Measurements from ENCODE around the gene AATF.

AATF gene

DNA sequence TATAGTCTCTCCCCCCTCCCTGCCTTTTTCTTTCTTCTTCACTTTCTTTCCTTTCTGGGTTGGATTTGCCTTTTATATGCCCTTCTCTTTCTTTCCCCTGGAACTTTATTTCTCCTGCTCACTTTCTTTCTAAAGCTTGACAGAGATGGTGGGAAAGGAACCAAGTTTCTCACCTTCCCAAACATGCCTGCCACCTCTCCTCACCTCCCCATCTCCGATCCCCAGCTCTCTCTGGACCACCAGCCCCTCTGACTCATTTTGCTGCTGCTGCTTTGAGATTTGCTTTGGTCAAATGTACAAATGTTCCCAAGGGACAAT, 18.2 kb upstream of the AATF start:
- no peak for DNase-seq (ENCODE audit: low spot score)

DNA sequence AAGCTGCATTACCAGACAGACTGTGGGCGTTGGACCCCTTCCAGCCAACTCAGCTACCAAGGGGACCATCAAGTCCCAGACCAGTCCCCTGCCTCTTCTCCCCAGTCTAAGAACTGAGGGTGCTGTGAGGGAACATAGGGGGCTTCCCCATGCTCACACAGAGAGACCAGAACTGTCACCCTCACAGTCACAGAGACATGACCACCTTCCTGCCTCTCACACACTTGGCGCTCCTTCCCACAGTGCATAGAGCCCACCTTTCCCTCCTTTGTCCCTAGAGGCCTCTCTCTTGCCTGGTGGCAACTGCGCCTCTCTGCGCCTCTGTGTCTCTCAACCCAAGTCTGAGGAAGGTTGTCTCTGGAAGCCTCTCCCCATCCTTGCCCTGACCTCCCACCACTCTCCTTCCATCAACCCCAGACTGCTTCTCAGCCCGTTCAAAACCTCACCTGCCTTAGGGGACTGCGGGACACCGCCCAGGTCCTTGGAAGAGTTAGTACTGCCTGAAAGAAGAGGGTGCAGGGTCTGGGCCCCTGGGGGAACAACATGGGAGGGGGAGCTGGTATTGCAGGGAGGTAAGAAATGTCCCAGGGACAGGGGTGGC, 17.6 kb upstream of the AATF start:
- no peak for DNase-seq (ENCODE audit: low spot score)

DNA sequence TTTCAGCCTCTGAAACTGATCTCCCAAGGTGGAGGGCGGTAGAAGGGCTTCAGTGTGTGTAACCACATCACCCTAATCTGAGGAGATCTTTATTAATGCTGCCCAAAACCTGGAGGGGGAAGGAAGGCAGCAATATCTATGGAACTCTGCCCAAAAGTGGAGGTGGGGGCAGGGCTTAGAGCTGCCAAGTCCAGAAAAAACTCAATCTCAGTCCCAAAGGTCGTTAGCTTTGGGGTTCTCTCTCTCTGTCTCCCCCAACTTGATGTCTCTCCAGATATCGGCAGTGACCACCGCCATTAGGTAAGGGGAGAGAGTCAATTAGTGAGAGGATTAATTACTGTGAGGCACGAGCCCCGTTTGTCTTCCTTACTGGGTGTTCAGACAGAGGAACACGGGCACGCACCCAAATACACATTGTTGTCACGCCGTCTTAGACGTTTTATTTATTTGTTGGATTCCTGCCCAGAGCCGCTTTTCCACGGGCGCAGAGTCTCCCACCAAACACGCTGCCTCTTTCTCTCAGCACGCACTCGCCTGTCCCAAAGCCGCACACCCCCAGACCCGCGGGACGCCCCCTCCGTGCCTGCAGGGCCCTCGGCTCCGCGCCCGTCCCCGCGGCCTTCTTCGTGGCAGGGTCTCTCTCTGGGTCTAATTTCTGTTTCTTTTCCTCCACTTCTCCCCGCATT, 16.9 kb upstream of the AATF start:
- DNase-seq (ENCODE audit: low spot score): no peak

DNA sequence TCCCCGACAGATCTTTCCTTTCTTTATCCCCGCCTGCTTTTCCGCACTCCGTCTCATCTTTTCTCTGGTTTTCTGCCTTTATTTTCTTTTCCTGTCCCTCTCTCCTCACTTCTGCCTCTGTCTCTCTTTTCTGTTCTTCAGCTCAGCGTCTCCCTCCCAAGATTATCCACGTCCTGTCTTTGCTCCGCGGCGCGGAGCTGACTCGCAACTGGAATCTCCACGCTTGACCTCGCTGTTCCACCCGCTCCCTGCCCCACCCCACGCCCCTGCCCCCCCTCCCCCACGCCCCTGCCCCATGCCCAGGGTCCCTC, 16.4 kb upstream of the AATF start:
- no peak for DNase-seq (ENCODE audit: low spot score)

GRCh38 chr17:36932694-36933511, 15.9 kb upstream of the AATF start:
- DNase-seq (ENCODE audit: low spot score): no peak

- no peak for DNase-seq (ENCODE audit: low spot score)
Measured at GRCh38 chr17:36933512-36934143, 15.1 kb upstream of the AATF start.

DNA sequence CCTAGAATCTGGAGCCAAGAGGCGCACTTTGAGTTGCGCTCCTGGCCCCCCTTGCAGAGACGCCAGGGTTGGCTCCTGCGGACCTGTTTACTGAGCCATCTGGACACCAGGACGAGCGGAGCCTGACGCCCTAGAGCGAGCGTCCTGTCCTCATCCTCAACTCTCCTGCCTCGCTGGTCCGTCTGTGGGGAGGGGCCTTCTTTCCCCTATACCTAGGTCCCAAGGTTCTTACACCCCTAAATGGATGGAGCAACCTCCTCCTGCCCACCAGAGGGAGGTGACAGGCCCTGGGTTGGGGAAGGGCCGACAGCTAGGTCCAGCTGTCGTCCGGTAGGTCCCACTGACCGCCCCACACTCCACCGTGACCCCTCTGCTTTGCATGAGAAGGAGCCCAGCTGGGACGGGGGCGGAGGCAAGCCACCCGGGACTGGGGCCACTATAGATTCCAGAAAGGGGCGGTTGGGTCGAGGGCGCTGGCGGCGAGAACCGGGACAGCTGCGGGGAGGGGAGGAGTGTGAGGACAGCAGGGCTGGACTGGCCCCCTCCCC, 14.5 kb upstream of the AATF start:
- DNase-seq (ENCODE audit: low spot score): no peak

- DNase-seq (ENCODE audit: low spot score): no peak
Measured at GRCh38 chr17:36934692-36935630, 13.8 kb upstream of the AATF start.

- no peak for DNase-seq (ENCODE audit: low spot score)
Measured at GRCh38 chr17:36935671-36936454, 12.9 kb upstream of the AATF start.

DNA sequence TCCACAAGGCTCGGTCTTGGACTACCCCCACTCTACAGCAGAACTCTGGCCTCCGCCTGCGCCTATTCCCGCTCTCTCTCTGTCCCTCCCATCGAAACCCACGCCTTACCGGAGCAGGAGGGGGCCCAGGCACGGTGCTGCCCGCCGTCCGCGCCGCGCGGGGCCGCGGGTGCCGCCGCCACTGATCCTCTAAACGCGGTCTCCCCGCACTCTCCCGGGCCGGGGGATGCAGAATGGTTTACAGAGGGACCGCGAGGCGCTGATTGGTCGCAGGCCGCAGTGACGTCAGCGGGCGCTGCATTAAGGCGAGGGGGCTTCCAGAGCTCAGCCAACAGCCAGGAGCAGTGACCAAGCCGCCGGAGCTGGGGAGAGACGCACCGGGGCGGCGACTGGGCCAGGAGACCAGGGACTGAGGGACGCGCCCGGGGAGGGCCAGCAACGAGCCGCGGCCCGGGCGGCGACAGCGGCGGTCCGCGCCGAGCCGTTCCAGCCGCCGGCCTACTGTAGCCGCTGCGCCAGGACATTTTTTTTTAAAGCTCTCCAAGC, 12.2 kb upstream of the AATF start:
- DNase-seq (ENCODE audit: low spot score): no peak

DNA sequence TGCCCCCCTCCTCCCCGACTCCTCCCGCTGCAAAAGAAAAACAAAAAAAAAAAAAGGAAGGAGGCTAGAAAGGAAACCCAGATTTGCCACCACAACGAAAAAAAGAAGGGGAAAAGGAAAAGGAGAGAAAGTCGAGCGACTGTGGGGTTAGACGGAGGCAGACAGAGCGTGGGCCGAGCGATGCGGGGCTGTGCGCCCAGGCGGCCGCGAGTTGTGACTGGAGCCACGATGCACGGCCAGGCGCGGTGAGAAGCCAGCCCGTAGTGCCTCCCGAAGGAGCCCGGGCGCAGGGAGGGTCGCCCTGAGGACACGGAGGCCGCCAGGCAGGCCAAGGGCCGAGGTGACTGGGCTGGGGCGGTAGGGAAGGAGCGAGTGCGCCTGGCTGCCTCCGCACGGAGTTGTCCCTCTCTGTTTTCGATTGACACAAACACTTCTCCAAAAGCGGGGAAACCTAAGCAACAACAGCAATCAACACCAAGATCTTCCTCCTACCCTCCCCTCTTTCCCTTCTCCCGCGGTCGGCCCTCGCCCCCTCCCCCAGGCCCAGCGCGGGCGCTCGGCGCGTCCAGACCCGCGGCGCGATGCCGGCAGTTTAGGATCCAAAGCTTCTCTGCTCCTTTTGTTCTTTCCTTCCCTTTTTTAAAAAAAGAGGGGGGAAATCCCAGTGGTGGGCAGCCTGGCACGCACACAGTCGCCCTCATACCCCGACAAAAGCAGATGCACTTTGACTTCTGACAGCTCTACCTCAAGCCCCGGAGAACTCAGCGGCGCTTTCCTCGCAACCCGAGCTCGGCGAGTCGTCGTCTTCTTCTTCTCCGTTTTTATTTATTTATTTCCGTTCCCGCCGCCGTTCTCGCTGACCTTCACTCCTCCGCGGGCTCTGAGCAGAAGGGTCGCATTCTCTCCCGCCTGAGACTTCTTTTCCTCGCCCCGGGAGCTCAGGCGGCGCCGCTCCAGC, 11.5 kb upstream of the AATF start, which contains the start of gene LHX1:
LHX1 (plus strand) TSS at position 475 of the 958 bp plus-strand sequence. CDS start 723 bp downstream, outside the sequence.
- no peak for DNase-seq (ENCODE audit: low spot score)

GRCh38 chr17:36937959-36938565, 10.7 kb upstream of the AATF start:
- DNase-seq (ENCODE audit: low spot score): no peak

DNA sequence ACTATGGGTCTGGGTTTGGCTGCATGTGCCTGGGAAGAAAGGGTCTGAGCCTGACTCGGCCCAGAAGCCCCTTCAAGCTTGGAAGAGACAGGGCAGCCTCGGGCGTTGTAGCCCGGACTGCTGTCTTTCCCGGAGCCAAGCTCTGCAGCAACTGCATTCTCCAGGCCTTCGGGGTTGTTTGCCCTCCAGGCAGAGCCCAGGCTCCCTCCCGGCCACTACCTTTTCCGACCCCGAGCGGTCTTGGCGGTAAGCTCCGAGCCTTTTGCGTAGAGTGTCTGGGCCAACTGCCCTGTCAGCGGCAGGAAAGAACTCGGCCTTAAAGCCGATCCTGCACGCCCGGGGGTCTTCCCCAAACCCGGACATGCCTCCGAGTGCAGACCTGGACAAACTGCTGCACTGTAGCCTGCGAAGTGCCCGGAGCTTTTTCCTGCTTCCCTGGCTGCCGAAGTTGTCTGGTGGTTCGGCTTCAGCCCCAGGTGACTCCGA, 10.1 kb upstream of the AATF start:
- DNase-seq (ENCODE audit: low spot score): no peak

GRCh38 chr17:36939052-36939801, 9.5 kb upstream of the AATF start:
- no peak for DNase-seq (ENCODE audit: low spot score)

DNA sequence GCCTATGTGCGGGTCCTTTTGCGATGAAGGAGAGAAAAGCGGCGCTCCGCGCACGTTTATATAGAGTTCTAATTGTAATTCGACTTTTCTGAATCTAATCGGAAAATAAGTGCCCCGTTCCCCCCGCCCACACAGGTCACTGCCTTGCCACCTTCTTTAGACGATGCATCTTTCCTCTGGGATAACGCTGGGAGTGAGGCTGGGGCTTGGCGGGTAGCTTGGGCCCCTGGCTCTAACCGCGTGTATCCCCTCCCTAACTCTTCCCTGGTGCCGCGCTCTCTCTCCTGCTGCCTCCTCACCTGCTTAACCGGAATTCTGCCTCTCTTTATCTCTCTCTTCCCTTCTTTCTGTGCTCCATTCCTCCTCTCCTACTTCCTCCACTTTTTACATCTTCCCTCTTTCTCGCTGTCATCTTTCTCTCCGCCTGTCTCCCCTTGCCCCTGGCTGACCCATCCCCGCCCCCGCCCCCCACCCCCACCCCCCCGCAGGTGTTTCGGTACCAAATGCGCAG, 8.9 kb upstream of the AATF start:
- DNase-seq (ENCODE audit: low spot score): no peak

DNA sequence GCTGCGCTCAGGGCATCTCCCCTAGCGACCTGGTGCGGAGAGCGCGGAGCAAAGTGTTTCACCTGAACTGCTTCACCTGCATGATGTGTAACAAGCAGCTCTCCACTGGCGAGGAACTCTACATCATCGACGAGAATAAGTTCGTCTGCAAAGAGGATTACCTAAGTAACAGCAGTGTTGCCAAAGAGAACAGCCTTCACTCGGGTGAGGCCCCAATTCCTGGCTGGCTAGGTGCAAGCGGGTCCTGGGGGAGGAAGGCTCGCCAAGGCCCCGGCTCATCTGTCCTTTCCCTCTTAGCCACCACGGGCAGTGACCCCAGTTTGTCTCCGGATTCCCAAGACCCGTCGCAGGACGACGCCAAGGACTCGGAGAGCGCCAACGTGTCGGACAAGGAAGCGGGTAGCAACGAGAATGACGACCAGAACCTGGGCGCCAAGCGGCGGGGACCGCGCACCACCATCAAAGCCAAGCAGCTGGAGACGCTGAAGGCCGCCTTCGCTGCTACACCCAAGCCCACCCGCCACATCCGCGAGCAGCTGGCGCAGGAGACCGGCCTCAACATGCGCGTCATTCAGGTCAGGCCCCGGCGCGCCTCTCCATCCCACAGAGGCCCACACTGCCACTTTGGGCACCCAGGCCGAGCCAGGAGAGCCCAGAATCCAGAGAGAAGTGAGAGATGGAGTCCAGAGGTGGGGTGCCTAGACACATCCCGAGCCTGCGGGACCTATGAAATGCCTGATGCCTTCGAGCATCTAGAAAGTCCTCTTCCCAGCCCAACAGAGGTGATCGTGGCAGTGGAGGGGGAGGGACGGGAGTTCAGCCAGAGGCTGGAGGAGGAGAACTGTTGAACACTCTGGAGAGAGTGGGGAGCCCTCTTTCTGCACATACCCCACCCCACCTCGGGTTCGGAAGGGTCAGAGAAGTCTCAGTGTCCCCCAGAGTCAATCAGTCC, 8.2 kb upstream of the AATF start:
- no peak for DNase-seq (ENCODE audit: low spot score)
